ENCODE data around the gene KCNK2. TPM values are rescaled to one million over a fixed set of nuclear protein-coding genes. Genes with fewer than 3 reads are reported as not detected.

KCNK2 gene
- total RNA-seq, 1 experiment from 2014 or later = 5.7 TPM

DNA sequence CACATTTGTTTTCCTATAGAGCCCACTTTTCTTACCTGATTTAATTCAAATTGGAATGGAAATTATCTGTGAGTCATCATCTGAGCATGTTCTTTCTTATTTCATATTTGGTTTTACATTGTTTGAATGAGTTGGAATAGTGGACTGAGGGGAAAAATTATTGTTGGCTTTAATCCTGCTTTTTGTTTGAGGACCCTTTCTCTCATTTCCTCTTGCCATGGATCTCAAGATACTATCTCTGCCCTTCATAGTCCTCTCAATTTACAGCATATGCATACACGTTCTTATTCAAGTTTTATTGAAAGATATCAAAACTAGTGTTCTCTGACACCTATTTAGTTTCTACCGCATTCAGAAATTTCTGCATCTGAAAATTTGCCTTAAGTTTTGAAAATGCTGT is 5.1 kb downstream of the KCNK2 start:
- Mint-ChIP-seq H3K36me3 (ENCODE audit: insufficient read depth, unreplicated experiment) (no peaks in the 10 kb centered on the region), H3K27me3 (ENCODE audit: insufficient read depth, unreplicated experiment) (no peaks in the 10 kb centered on the region), H3K27ac (ENCODE audit: low read depth, unreplicated experiment) (no peak overlapping the region), H3K9me3 (ENCODE audit: unreplicated experiment) (no peaks in the 10 kb centered on the region), H3K4me1 (ENCODE audit: insufficient read depth, unreplicated experiment) (peaks cover 27% of the 10 kb centered on the region), H3K4me3 (ENCODE audit: unreplicated experiment) (no peak overlapping the region)
- CTCF ChIA-PET = interaction anchor here (0.6 to 1.7 kb wide), 2 partner anchors 30 to 278 kb away, joined by 3 to 4 read pairs; no protein-coding TSS in a partner anchor
- DNase-seq (ENCODE audit: unreplicated experiment) = no peak
- intact Hi-C loops (cut with micrococcal nuclease) = no loop called here
- TF ChIP-seq, protein P1, sequence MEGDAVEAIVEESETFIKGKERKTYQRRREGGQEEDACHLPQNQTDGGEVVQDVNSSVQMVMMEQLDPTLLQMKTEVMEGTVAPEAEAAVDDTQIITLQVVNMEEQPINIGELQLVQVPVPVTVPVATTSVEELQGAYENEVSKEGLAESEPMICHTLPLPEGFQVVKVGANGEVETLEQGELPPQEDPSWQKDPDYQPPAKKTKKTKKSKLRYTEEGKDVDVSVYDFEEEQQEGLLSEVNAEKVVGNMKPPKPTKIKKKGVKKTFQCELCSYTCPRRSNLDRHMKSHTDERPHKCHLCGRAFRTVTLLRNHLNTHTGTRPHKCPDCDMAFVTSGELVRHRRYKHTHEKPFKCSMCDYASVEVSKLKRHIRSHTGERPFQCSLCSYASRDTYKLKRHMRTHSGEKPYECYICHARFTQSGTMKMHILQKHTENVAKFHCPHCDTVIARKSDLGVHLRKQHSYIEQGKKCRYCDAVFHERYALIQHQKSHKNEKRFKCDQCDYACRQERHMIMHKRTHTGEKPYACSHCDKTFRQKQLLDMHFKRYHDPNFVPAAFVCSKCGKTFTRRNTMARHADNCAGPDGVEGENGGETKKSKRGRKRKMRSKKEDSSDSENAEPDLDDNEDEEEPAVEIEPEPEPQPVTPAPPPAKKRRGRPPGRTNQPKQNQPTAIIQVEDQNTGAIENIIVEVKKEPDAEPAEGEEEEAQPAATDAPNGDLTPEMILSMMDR (IDR thresholded peaks at IDR 0.05; ENCODE audit: unreplicated experiment) = no peak
- no TSS peak for BruUV-seq (replicated peaks)
- POLR2A ChIA-PET = interaction anchor here (1.0 to 1.8 kb wide), 3 partner anchors 11 to 186 kb away, joined by 3 to 4 read pairs (median 3); no protein-coding TSS in a partner anchor

DNA sequence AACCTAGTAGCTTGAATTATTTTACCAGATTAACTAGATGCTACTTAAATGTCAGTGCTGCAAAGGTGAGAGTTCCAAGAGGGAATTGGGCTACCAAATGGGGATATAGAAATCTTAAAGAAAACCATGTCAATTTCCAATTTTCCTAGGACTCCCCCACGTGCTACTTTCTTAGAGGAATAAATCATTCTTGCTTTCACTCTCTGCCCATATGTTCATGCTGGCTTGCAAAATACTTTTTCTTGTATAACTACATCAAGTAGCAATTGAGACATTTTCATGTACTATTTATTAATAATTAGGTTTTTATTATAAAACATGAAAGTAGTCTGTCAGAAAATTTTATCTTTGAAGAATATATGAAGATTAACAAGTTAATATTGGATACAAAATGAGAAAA is 11.8 kb downstream of the KCNK2 start:
- no peaks in the 10 kb centered on the region for H3K9me3 Mint-ChIP-seq (ENCODE audit: unreplicated experiment)
- BruUV-seq (replicated peaks) = no TSS peak
- H3K4me3 Mint-ChIP-seq (ENCODE audit: unreplicated experiment) = no peak overlapping the region

DNA sequence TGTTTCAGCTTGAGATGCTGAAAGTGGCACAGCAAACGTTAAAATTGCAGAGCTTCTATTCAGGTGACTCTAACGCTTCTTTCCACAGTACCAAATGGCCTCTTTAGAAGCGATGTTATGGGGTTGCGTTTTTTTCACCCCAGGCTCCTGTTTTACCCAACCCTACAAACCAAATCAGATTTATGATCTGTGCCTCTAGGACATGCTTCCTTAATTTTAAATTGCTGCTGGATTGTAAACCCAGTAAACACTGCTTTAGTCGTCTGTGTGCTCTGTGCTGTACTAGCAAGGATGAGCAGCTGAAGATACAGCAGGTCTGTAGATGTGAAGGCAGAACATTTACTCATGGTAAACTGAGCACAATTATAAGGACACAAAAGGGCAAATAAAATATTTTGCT is 13.0 kb downstream of the KCNK2 start:
- Mint-ChIP-seq H3K36me3 (ENCODE audit: insufficient read depth, unreplicated experiment) (no peaks in the 10 kb centered on the region), H3K27ac (ENCODE audit: low read depth, unreplicated experiment) (no peak overlapping the region), H3K27me3 (ENCODE audit: insufficient read depth, unreplicated experiment) (no peaks in the 10 kb centered on the region), H3K9me3 (ENCODE audit: unreplicated experiment) (no peaks in the 10 kb centered on the region), H3K4me1 (ENCODE audit: insufficient read depth, unreplicated experiment) (no peaks in the 10 kb centered on the region), H3K4me3 (ENCODE audit: unreplicated experiment) (no peak overlapping the region)
- TF ChIP-seq, protein P1 (IDR thresholded peaks at IDR 0.05; ENCODE audit: unreplicated experiment) = no peak
- no TSS peak for BruUV-seq (replicated peaks)
- POLR2A ChIA-PET = interaction anchor here (1.2 kb wide), 2 partner anchors 13 to 17 kb away, joined by 3 to 4 read pairs; no protein-coding TSS in a partner anchor
- intact Hi-C loops (cut with micrococcal nuclease) = no loop called here
- CTCF ChIA-PET = interaction anchor here (0.5 to 1.1 kb wide), 3 partner anchors 51 to 1633 kb away, joined by 3 read pairs; no protein-coding TSS in a partner anchor
- DNase-seq (ENCODE audit: unreplicated experiment) = no peak

More for the DNA sequence above, 11.8 kb downstream of the KCNK2 start:
- Mint-ChIP-seq H3K36me3 (ENCODE audit: insufficient read depth, unreplicated experiment) (no peaks in the 10 kb centered on the region), H3K27me3 (ENCODE audit: insufficient read depth, unreplicated experiment) (no peaks in the 10 kb centered on the region), H3K4me1 (ENCODE audit: insufficient read depth, unreplicated experiment) (no peaks in the 10 kb centered on the region), H3K27ac (ENCODE audit: low read depth, unreplicated experiment) (no peak overlapping the region)
- CTCF ChIA-PET = interaction anchor here (0.6 kb wide), 1 partner anchor 61 kb away, joined by 3 read pairs; no protein-coding TSS in a partner anchor
- no peak for DNase-seq (ENCODE audit: unreplicated experiment)
- TF ChIP-seq, protein P1 (IDR thresholded peaks at IDR 0.05; ENCODE audit: unreplicated experiment) = no peak
- POLR2A ChIA-PET = interaction anchor here (1.2 kb wide), 1 partner anchor 18 kb away, joined by 4 read pairs; no protein-coding TSS in a partner anchor
- intact Hi-C loops (cut with micrococcal nuclease) = no loop called here

DNA sequence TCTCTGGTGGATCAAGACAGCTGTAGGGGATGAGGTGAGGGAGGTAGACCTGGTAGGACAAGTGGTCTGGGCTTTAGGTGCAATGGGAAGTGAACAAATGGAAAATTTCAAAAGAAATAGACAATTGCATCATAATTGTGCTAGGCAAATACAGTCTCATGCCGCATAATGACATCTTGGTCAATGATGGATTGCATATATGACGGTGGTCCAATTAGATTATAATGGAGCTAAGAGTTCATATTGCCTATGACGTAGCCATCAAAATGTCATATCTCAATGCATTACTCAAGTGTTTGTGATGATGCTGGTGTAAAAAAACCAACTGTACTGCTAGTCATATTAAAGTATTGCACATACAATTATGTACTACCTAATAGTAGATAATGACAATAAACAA is 19.0 kb downstream of the KCNK2 start:
- ChIA-PET CTCF (interaction anchor here (0.7 kb wide), 1 partner anchor 1732 kb away, joined by 4 read pairs; no protein-coding TSS in a partner anchor), POLR2A (interaction anchor here (1.0 to 1.9 kb wide), 4 partner anchors 9 to 78 kb away, joined by 3 to 8 read pairs (median 6); no protein-coding TSS in a partner anchor)
- TF ChIP-seq, protein P1 (IDR thresholded peaks at IDR 0.05; ENCODE audit: unreplicated experiment) = no peak
- no peaks in the 10 kb centered on the region for H3K27me3 Mint-ChIP-seq (ENCODE audit: insufficient read depth, unreplicated experiment)
- H3K27ac Mint-ChIP-seq (ENCODE audit: low read depth, unreplicated experiment) = no peak overlapping the region
- no peak overlapping the region for H3K4me3 Mint-ChIP-seq (ENCODE audit: unreplicated experiment)
- no peak for DNase-seq (ENCODE audit: unreplicated experiment)
- BruUV-seq (replicated peaks) = no TSS peak
- H3K4me1 Mint-ChIP-seq (ENCODE audit: insufficient read depth, unreplicated experiment) = peaks cover 6% of the 10 kb centered on the region
- no peaks in the 10 kb centered on the region for H3K9me3 Mint-ChIP-seq (ENCODE audit: unreplicated experiment)
- H3K36me3 Mint-ChIP-seq (ENCODE audit: insufficient read depth, unreplicated experiment) = no peaks in the 10 kb centered on the region
- intact Hi-C loops (cut with micrococcal nuclease) = no loop called here
